Thyroid gland (tissue), 4 donors: ENCODE measurements around the gene RNF17. TPM values are rescaled to one million over a fixed set of nuclear protein-coding genes. Genes with fewer than 3 reads are reported as not detected.
A peak's percentile ranks its signal among the peaks of the same experiment; 100 is the strongest.

ENCODE experiments used
- DNase-seq, 2 donors: peaks; one replicate each; pipeline ENCODE4 v3.0.0-alpha.2; 2019
- H3K27ac ChIP-seq, 3 donors: fragments of 200-600 bp; sonication (generic); 1 replicate in 2 of 3; 2 replicates in 1 of 3; pipeline ENCODE4 v1.5.1; 2016 to 2019; ENCODE audit warnings: mild to moderate bottlenecking in 1 of 3, moderate library complexity in 1 of 3
- H3K27me3 ChIP-seq: fragments of 200-600 bp; sonication (generic); one replicate; pipeline ENCODE4 v1.5.1; 2019
- H3K36me3 ChIP-seq, 2 donors: fragments of 200-600 bp; sonication (generic); one replicate each; pipeline ENCODE4 v1.5.1; 2016 to 2019
- H3K4me1 ChIP-seq, 2 donors: fragments of 200-600 bp; sonication (generic); one replicate each; pipeline ENCODE4 v1.5.1; 2017 to 2019
- H3K4me3 ChIP-seq, 3 donors: fragments of 200-600 bp; sonication (generic); replicated peaks in 1 of 3; 1 replicate in 2 of 3; 2 replicates in 1 of 3; pipeline ENCODE4 v1.5.1; 2016; ENCODE audit warnings: mild to moderate bottlenecking in 1 of 3
- H3K9me3 ChIP-seq: fragments of 200-600 bp; sonication (generic); one replicate; pipeline ENCODE4 v1.5.1; 2017
- CTCF ChIP-seq, 6 experiments: fragments of 200-600 bp in 3 of 6; fragments of 450-650 bp in 3 of 6; sonication (generic) in 3 of 6; IDR thresholded peaks; one replicate each; pipeline ENCODE4 v1.5.1; 2016 to 2019; ENCODE audit warnings: antibody characterized with exemption in 6 of 6, mild to moderate bottlenecking in 2 of 6, inconsistent platforms in 1 of 6, moderate library complexity in 1 of 6
- POLR2A ChIP-seq, 2 donors: fragments of 450-650 bp; IDR thresholded peaks; one replicate each; pipeline ENCODE4 v1.6.1; 2017; ENCODE audit warnings: antibody characterized with exemption in 2 of 2, mild to moderate bottlenecking in 2 of 2, moderate library complexity in 1 of 2
- WGBS, 2 donors: methylation state at CpG; one replicate each; pipeline ENCODE4 v1.1.5; 2017; 5-methylcytosine and 5-hydroxymethylcytosine counted together
- intact Hi-C: fragments of 100-400 bp; cut with DNase I; formaldehyde crosslinking; loops from one replicate; pipeline ENCODE4 v1.15.1; 2023
- total RNA-seq, 4 donors: library from RNA; depleted of rRNA; stranded (reverse); fragments of >200 nt; gene quantifications; one replicate each; pipeline ENCODE4 v1.2.3, GENCODE V29; 2016

Gene RNF17
- total RNA-seq, 4 donors from 2014 or later: 0.11 to 0.83 (median 0.13) TPM; not detected in 1

- WGBS, 2 donors: 83 to 84% methylated on average over 8 of the region's 8 CpGs
- H3K36me3 ChIP-seq: no peaks in the 10 kb centered on the region
- TF ChIP-seq POLR2A (IDR thresholded peaks at IDR 0.05) (no peak), CTCF (IDR thresholded peaks at IDR 0.05) (no peak)
- no peaks in the 10 kb centered on the region for H3K4me1 ChIP-seq
- intact Hi-C loops: no loop called here
- no peaks in the 10 kb centered on the region for H3K9me3 ChIP-seq
- no peak overlapping the region for H3K4me3 ChIP-seq
- no peak overlapping the region for H3K27ac ChIP-seq
- H3K27me3 ChIP-seq: no peaks in the 10 kb centered on the region
- DNase-seq: no peak
These were observed 97.8 kb downstream of the RNF17 start for GRCh38 chr13:24861617-24862362.

GRCh38 chr13:24863748-24864540 is 100.0 kb downstream of the RNF17 start:
- no peaks in the 10 kb centered on the region for H3K9me3 ChIP-seq
- intact Hi-C loops: no loop called here
- peaks cover 2 to 3% of the 10 kb centered on the region in 2 donors for H3K4me1 ChIP-seq
- no peak overlapping the region for H3K4me3 ChIP-seq
- WGBS, 2 donors: 87% methylated on average over 9 of the region's 9 CpGs
- H3K27me3 ChIP-seq: no peaks in the 10 kb centered on the region
- no peak overlapping the region for H3K27ac ChIP-seq
- TF ChIP-seq POLR2A (IDR thresholded peaks at IDR 0.05) (no peak), CTCF (IDR thresholded peaks at IDR 0.05) (no peak)
- DNase-seq: no peak
- no peaks in the 10 kb centered on the region for H3K36me3 ChIP-seq

- Histone ChIP-seq H3K27ac (no peak overlapping the region), H3K4me1 (peaks cover 8 to 9% of the 10 kb centered on the region in 2 donors), H3K9me3 (no peaks in the 10 kb centered on the region), H3K4me3 (no peak overlapping the region), H3K36me3 (no peaks in the 10 kb centered on the region), H3K27me3 (no peaks in the 10 kb centered on the region)
- TF ChIP-seq CTCF (IDR thresholded peaks at IDR 0.05): no peak
- TF ChIP-seq POLR2A (IDR thresholded peaks at IDR 0.05): no peak
- intact Hi-C loops: no loop called here
- DNase-seq: no peak
- 97 to 98% methylated on average over 2 of the region's 2 CpGs for WGBS, 2 donors
These were observed 100.6 kb downstream of the RNF17 start for GRCh38 chr13:24864579-24864978.

- TF ChIP-seq POLR2A (IDR thresholded peaks at IDR 0.05) (no peak), CTCF (IDR thresholded peaks at IDR 0.05) (peak in 4 of 6 experiments; percentile 16 to 56 (median 46))
- no peak overlapping the region for H3K4me3 ChIP-seq
- intact Hi-C loops: no loop called here
- no peaks in the 10 kb centered on the region for H3K36me3 ChIP-seq
- H3K27ac ChIP-seq: peak overlapping the region in 2 of 3 donors; percentile 8 to 45
- no peaks in the 10 kb centered on the region for H3K27me3 ChIP-seq
- H3K4me1 ChIP-seq: peaks cover 11 to 14% of the 10 kb centered on the region in 2 donors
- WGBS, 2 donors: 38 to 48% methylated on average over 5 of the region's 5 CpGs
- DNase-seq: no peak
- no peaks in the 10 kb centered on the region for H3K9me3 ChIP-seq
These were observed 101.4 kb downstream of the RNF17 start for GRCh38 chr13:24865163-24865953.
